IMR-90 (cell line): Measurements from ENCODE around the gene FGD5. TPM values are rescaled to one million over a fixed set of nuclear protein-coding genes. Genes with fewer than 3 reads are reported as not detected.

ENCODE experiments used
- ATAC-seq: fragments of 200-7000 bp; cut with Tn5 transposase; 2 replicates; pipeline ENCODE4 v1.9.1; 2020; ENCODE audit warnings: low read depth, mild to moderate bottlenecking, moderate library complexity
- BruUV-seq: library from RNA; stranded (reverse); fragments of 400-500 nt; replicated peaks from 2 replicates; lab custom pipeline; 2021; lab: Mats Ljungman, UMichigan
- CTCF ChIA-PET: fragments of 300-600 bp; formaldehyde crosslinking; extraction: SDS; loops from one replicate; lab custom pipeline; 2021; ENCODE audit warnings: antibody characterized with exemption; lab: Yijun Ruan, JAX
- POLR2A ChIA-PET: fragments of 300-600 bp; sonication (Branson Sonifier 250); formaldehyde crosslinking; loops from one replicate; lab custom pipeline; 2022; ENCODE audit warnings: antibody characterized with exemption; ENCODE audit not compliant: unreplicated experiment; lab: Charles Lee
- DNase-seq: peaks from one replicate; pipeline ENCODE4 v3.0.0; 2013
- H2AFZ ChIP-seq: replicated peaks from 2 replicates; pipeline ENCODE3; 2013; ENCODE audit warnings: low read length, mild to moderate bottlenecking; ENCODE audit not compliant: poor library complexity
- H2AK5ac ChIP-seq: 2 replicates; pipeline ENCODE4 v1.6.1; 2013; ENCODE audit warnings: low read depth, low read length, inconsistent platforms
- H2AK9ac ChIP-seq: replicated peaks from 2 replicates; pipeline ENCODE3; 2013; ENCODE audit warnings: mild to moderate bottlenecking, low read depth, low read length, moderate library complexity; ENCODE audit not compliant: poor library complexity
- H2BK120ac ChIP-seq: 2 replicates; pipeline ENCODE4 v1.6.1; 2013; ENCODE audit warnings: low read depth, low read length, inconsistent platforms
- H2BK15ac ChIP-seq: 3 replicates; pipeline ENCODE4 v1.6.1; 2013; ENCODE audit warnings: low read depth, low read length, inconsistent platforms
- H2BK20ac ChIP-seq: 2 replicates; pipeline ENCODE4 v1.6.1; 2013; ENCODE audit warnings: low read depth, mild to moderate bottlenecking, inconsistent platforms, low read length, moderate library complexity
- H2BK5ac ChIP-seq: 2 replicates; pipeline ENCODE4 v1.6.1; 2013; ENCODE audit warnings: mild to moderate bottlenecking, low read depth, low read length, inconsistent platforms; ENCODE audit not compliant: poor library complexity, severe bottlenecking
- H3K14ac ChIP-seq: replicated peaks from 2 replicates; pipeline ENCODE4 v1.6.1; 2013; ENCODE audit warnings: low read depth, low read length, inconsistent platforms
- H3K18ac ChIP-seq: 2 replicates; pipeline ENCODE4 v1.6.1; 2013; ENCODE audit warnings: low read depth, low read length, control low read depth
- H3K23ac ChIP-seq: 2 replicates; pipeline ENCODE4 v1.6.1; 2013; ENCODE audit warnings: low read depth, low read length, inconsistent platforms
- H3K27ac ChIP-seq: 2 replicates; pipeline ENCODE4 v1.5.1; 2013; ENCODE audit warnings: mild to moderate bottlenecking, control low read depth, low read length; ENCODE audit not compliant: insufficient read depth
- H3K27me3 ChIP-seq: 2 replicates; pipeline ENCODE4 v1.6.1; 2013; ENCODE audit warnings: low read length; ENCODE audit not compliant: control insufficient read depth, insufficient read depth
- H3K36me3 ChIP-seq: 2 replicates; pipeline ENCODE4 v1.6.1; 2013; ENCODE audit warnings: low read length, mixed read lengths; ENCODE audit not compliant: control insufficient read depth, insufficient read depth
- H3K4ac ChIP-seq: 2 replicates; pipeline ENCODE4 v1.6.1; 2013; ENCODE audit warnings: low read depth, low read length, inconsistent platforms
- H3K4me1 ChIP-seq: 2 replicates; pipeline ENCODE4 v1.6.1; 2013; ENCODE audit warnings: low read length, mixed read lengths; ENCODE audit not compliant: control insufficient read depth, insufficient read depth
- H3K4me2 ChIP-seq: 2 replicates; pipeline ENCODE4 v1.6.1; 2013; ENCODE audit warnings: low read depth, mild to moderate bottlenecking, control low read depth, low read length, moderate library complexity
- H3K4me3 ChIP-seq: 2 replicates; pipeline ENCODE4 v1.5.1; 2013; ENCODE audit warnings: low read depth, mild to moderate bottlenecking, control low read depth, low read length, moderate library complexity; ENCODE audit not compliant: insufficient read depth
- H3K56ac ChIP-seq: 2 replicates; pipeline ENCODE4 v1.6.1; 2013; ENCODE audit warnings: low read length, inconsistent platforms; ENCODE audit not compliant: insufficient read depth; ENCODE audit errors: extremely low read depth
- H3K79me1 ChIP-seq, 2 experiments: 2 replicates each; pipeline ENCODE4 v1.6.1; 2013; ENCODE audit warnings: low read length in 2 of 2, inconsistent platforms in 1 of 2, low read depth in 1 of 2
- H3K9ac ChIP-seq: 2 replicates; pipeline ENCODE4 v1.6.1; 2013; ENCODE audit warnings: low read depth, low read length, control low read depth
- H3K9me1 ChIP-seq: 2 replicates; pipeline ENCODE4 v1.6.1; 2013; ENCODE audit warnings: low read length, inconsistent platforms; ENCODE audit not compliant: insufficient read depth
- H3K9me3 ChIP-seq: 2 replicates; pipeline ENCODE4 v1.6.1; 2013; ENCODE audit warnings: low read length; ENCODE audit not compliant: control insufficient read depth, insufficient read depth
- H4K20me1 ChIP-seq: 2 replicates; pipeline ENCODE4 v1.6.1; 2013; ENCODE audit warnings: low read length, inconsistent platforms; ENCODE audit not compliant: insufficient read depth
- H4K5ac ChIP-seq: 2 replicates; pipeline ENCODE4 v1.6.1; 2013; ENCODE audit warnings: mild to moderate bottlenecking, low read depth, low read length, control low read depth
- H4K8ac ChIP-seq, 2 experiments: 2 replicates each; pipeline ENCODE4 v1.6.1; 2013; ENCODE audit warnings: low read depth in 2 of 2, low read length in 2 of 2, control low read depth in 1 of 2, inconsistent platforms in 1 of 2
- H4K91ac ChIP-seq: 2 replicates; pipeline ENCODE4 v1.6.1; 2013; ENCODE audit warnings: low read depth, low read length, inconsistent platforms; ENCODE audit not compliant: insufficient read depth
- BHLHE40 ChIP-seq: fragments of 150-350 bp; IDR thresholded peaks from 2 replicates; pipeline ENCODE4 v1.6.1; 2016; ENCODE audit warnings: mild to moderate bottlenecking, low read depth, low read length
- CEBPB ChIP-seq: IDR thresholded peaks from 2 replicates; pipeline ENCODE4 v1.6.1; 2012; ENCODE audit warnings: low read depth, low read length, improper control_type of control experiment
- CHD1 ChIP-seq: IDR thresholded peaks from 2 replicates; pipeline ENCODE4 v1.6.1; 2012; ENCODE audit warnings: low read depth, low read length, improper control_type of control experiment
- FOS ChIP-seq: fragments of 150-350 bp; IDR thresholded peaks from 2 replicates; pipeline ENCODE4 v1.6.1; 2016; ENCODE audit warnings: low read depth, low read length
- MAFK ChIP-seq: IDR thresholded peaks from 2 replicates; pipeline ENCODE4 v1.6.1; 2012; ENCODE audit warnings: low read depth, low read length, improper control_type of control experiment
- MAZ ChIP-seq: IDR thresholded peaks from 2 replicates; pipeline ENCODE4 v1.6.1; 2012; ENCODE audit warnings: low read depth, mild to moderate bottlenecking, low read length, improper control_type of control experiment, moderate library complexity, borderline replicate concordance
- MXI1 ChIP-seq: IDR thresholded peaks from 2 replicates; pipeline ENCODE4 v1.6.1; 2012; ENCODE audit warnings: low read depth, mild to moderate bottlenecking, low read length, moderate library complexity, borderline replicate concordance
- NFE2L2 ChIP-seq: fragments of 150-350 bp; IDR thresholded peaks from 2 replicates; pipeline ENCODE4 v1.6.1; 2016; ENCODE audit warnings: low read depth, mild to moderate bottlenecking, low read length
- POLR2A ChIP-seq: IDR thresholded peaks from 2 replicates; pipeline ENCODE4 v1.6.1; 2012; ENCODE audit warnings: mild to moderate bottlenecking, low read depth, low read length
- RAD21 ChIP-seq: IDR thresholded peaks from 2 replicates; pipeline ENCODE4 v1.6.1; 2012; ENCODE audit warnings: low read length, improper control_type of control experiment
- RCOR1 ChIP-seq: IDR thresholded peaks from 2 replicates; pipeline ENCODE4 v1.6.1; 2012; ENCODE audit warnings: mild to moderate bottlenecking, low read length, improper control_type of control experiment; ENCODE audit not compliant: insufficient replicate concordance
- RFX5 ChIP-seq: IDR thresholded peaks from 2 replicates; pipeline ENCODE4 v1.8.0; 2012; ENCODE audit warnings: low read depth, mild to moderate bottlenecking, low read length, moderate library complexity
- SMC3 ChIP-seq: fragments of 150-350 bp; IDR thresholded peaks from 2 replicates; pipeline ENCODE4 v1.6.1; 2016; ENCODE audit warnings: low read depth, mild to moderate bottlenecking, antibody characterized with exemption, low read length, moderate library complexity
- WGBS, 2 experiments: methylation state at CpG; one replicate each; pipeline versions ENCODE4 v1.1.5 to v1.1.7; 2013; ENCODE audit warnings: missing lambda C conversion rate in 2 of 2; ENCODE audit not compliant: insufficient read length in 1 of 2; ENCODE audit errors: extremely low coverage in 2 of 2; 5-methylcytosine and 5-hydroxymethylcytosine counted together
- dilution Hi-C: fragments of 300-500 bp; cut with HindIII; formaldehyde crosslinking; loops from one replicate; pipeline ENCODE4 v1.14.3; 2018; ENCODE audit warnings: low sequenced_read_pairs; ENCODE audit not compliant: unreplicated experiment
- in situ Hi-C: fragments of 300-500 bp; cut with MboI; formaldehyde crosslinking; loops from 3 replicates; pipeline ENCODE4 v1.14.3; 2019; ENCODE audit warnings: low sequenced_read_pairs, inconsistent platforms, mixed read lengths
- intact Hi-C: fragments of 100-400 bp; cut with micrococcal nuclease; formaldehyde crosslinking; loops from 2 replicates; pipeline ENCODE4 v1.10.0; 2022
- polyA plus RNA-seq, 3 experiments: library from polyadenylated mRNA; depleted of rRNA; stranded (reverse); fragments of >200 nt; gene quantifications; 2 replicates each; pipeline ENCODE4 v1.2.3, GENCODE V29; 2012; ENCODE audit warnings: low replicate concordance in 1 of 3
- total RNA-seq: library from RNA; depleted of rRNA; stranded (reverse); fragments of >200 nt; gene quantifications from 2 replicates; pipeline ENCODE4 v1.2.3, GENCODE V29; 2012
- TF ChIP-seq, protein P1 (sequence below): conservative IDR thresholded peaks from 2 replicates; pipeline ENCODE4 v1.5.1; 2012; ENCODE audit warnings: mild to moderate bottlenecking, low read depth, low read length, improper control_type of control experiment
- TF ChIP-seq, protein P2 (sequence below): fragments of 150-350 bp; IDR thresholded peaks from 2 replicates; pipeline ENCODE4 v1.6.1; 2016; ENCODE audit warnings: low read depth, mild to moderate bottlenecking, low read length, moderate library complexity, borderline replicate concordance
- TF ChIP-seq, protein P3 (sequence below): fragments of 150-350 bp; IDR thresholded peaks from 2 replicates; pipeline ENCODE4 v1.6.1; 2017; ENCODE audit warnings: mild to moderate bottlenecking, antibody characterized with exemption, low read length, low read depth

The FGD5 gene
- total and polyA plus RNA-seq, 2 of the 4 experiments (the other 2 are of a cell fraction) = not detected

DNA sequence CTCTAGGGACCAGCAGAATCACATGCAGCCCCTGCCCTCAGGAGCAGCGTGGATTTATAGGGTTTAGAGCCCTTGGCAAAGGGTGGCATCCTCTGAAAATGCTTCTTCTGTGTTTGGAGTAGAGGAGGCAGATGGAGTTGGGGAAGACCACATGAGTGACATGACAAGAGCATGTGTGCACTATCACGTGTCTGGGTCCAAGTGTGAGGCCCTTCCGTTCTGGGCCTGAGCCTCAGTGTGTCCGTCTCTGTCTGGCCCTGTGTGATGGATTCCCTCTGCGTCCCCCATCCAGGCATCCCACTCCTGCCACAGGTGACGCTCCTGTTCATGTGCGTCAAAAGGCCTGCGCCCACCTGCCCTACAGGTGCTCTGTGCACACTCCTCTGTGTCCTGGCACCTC, 30.1 kb downstream of the FGD5 start:
- Histone ChIP-seq H3K4me3 (no peak overlapping the region), H3K4ac (no peak overlapping the region), H4K91ac (no peak overlapping the region), H2BK120ac (no peak overlapping the region), H3K27me3 (peaks cover 26% of the 10 kb centered on the region), H2BK5ac (no peak overlapping the region), H2AK9ac (no peak overlapping the region), H2AFZ (no peak overlapping the region), H4K8ac (no peak overlapping the region), H3K18ac (no peak overlapping the region), H3K4me2 (no peak overlapping the region), H3K9ac (no peak overlapping the region), H3K4me1 (no peaks in the 10 kb centered on the region), H3K9me3 (no peaks in the 10 kb centered on the region), H4K20me1 (no peaks in the 10 kb centered on the region), H3K36me3 (no peaks in the 10 kb centered on the region), H2AK5ac (no peak overlapping the region), H2BK20ac (no peak overlapping the region), H3K56ac (no peak overlapping the region), H3K79me1 (no peaks in the 10 kb centered on the region), H2BK15ac (no peak overlapping the region), H3K9me1 (no peaks in the 10 kb centered on the region), H3K23ac (no peak overlapping the region), H3K27ac (no peak overlapping the region), H4K5ac (no peak overlapping the region), H3K14ac (no peak overlapping the region)
- dilution Hi-C loops = no loop called here
- no TSS peak for BruUV-seq
- whole genome bisulfite sequencing, 2 experiments = no CpG with 5 or more reads among the region's 8 CpGs
- no peak for ATAC-seq
- CTCF ChIA-PET = no interaction called here
- DNase-seq = no peak
- POLR2A ChIA-PET = no interaction called here
- TF ChIP-seq CHD1 (no peak), RFX5 (no peak), POLR2A (no peak), RCOR1 (no peak), FOS (no peak), MAZ (no peak), SMC3 (no peak), BHLHE40 (no peak), MXI1 (no peak), RAD21 (no peak), MAFK (no peak), CEBPB (no peak), NFE2L2 (no peak)
- TF ChIP-seq, protein P1, sequence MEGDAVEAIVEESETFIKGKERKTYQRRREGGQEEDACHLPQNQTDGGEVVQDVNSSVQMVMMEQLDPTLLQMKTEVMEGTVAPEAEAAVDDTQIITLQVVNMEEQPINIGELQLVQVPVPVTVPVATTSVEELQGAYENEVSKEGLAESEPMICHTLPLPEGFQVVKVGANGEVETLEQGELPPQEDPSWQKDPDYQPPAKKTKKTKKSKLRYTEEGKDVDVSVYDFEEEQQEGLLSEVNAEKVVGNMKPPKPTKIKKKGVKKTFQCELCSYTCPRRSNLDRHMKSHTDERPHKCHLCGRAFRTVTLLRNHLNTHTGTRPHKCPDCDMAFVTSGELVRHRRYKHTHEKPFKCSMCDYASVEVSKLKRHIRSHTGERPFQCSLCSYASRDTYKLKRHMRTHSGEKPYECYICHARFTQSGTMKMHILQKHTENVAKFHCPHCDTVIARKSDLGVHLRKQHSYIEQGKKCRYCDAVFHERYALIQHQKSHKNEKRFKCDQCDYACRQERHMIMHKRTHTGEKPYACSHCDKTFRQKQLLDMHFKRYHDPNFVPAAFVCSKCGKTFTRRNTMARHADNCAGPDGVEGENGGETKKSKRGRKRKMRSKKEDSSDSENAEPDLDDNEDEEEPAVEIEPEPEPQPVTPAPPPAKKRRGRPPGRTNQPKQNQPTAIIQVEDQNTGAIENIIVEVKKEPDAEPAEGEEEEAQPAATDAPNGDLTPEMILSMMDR = no peak
- TF ChIP-seq, protein P2, sequence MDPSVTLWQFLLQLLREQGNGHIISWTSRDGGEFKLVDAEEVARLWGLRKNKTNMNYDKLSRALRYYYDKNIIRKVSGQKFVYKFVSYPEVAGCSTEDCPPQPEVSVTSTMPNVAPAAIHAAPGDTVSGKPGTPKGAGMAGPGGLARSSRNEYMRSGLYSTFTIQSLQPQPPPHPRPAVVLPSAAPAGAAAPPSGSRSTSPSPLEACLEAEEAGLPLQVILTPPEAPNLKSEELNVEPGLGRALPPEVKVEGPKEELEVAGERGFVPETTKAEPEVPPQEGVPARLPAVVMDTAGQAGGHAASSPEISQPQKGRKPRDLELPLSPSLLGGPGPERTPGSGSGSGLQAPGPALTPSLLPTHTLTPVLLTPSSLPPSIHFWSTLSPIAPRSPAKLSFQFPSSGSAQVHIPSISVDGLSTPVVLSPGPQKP = no peak
- TF ChIP-seq, protein P3, sequence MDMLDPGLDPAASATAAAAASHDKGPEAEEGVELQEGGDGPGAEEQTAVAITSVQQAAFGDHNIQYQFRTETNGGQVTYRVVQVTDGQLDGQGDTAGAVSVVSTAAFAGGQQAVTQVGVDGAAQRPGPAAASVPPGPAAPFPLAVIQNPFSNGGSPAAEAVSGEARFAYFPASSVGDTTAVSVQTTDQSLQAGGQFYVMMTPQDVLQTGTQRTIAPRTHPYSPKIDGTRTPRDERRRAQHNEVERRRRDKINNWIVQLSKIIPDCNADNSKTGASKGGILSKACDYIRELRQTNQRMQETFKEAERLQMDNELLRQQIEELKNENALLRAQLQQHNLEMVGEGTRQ = no peak
- intact Hi-C loops = no loop called here
- in situ Hi-C loops = no loop called here
